HG02571 (cell line): ENCODE measurements around the gene ARL13B.
A peak's percentile ranks its signal among the peaks of the same experiment; 100 is the strongest.
"Not testable (repeated sequence)": the region's sequence is repeated elsewhere in the genome, so short reads cannot be mapped to it uniquely, and the experiment has no call there.

ENCODE experiments used
- ATAC-seq: cut with Tn5 transposase; IDR thresholded peaks from one replicate; pipeline ENCODE4 v1.9.1; 2021; ENCODE audit warnings: mild to moderate bottlenecking, moderate library complexity; ENCODE audit not compliant: unreplicated experiment

The ARL13B gene

DNA sequence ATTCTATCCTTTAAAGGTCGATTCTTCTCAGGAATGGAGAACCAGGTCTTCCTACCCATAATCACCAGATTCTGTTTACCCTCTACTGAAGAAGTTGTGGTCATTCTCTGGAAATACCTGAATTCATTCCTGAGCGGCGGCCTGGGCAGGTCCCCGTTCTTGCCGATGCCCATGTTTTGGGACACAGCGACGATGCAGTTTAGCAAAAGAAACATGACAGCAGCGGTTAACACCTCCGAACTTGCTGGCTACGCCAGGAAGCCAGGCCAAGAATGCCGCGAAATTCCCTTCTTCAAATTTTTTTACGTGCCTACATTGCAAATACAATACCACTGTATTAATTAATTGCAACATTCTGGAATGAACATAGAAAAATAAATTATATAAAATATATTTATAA is 81.3 kb downstream of the ARL13B start:
- no peak for ATAC-seq

DNA sequence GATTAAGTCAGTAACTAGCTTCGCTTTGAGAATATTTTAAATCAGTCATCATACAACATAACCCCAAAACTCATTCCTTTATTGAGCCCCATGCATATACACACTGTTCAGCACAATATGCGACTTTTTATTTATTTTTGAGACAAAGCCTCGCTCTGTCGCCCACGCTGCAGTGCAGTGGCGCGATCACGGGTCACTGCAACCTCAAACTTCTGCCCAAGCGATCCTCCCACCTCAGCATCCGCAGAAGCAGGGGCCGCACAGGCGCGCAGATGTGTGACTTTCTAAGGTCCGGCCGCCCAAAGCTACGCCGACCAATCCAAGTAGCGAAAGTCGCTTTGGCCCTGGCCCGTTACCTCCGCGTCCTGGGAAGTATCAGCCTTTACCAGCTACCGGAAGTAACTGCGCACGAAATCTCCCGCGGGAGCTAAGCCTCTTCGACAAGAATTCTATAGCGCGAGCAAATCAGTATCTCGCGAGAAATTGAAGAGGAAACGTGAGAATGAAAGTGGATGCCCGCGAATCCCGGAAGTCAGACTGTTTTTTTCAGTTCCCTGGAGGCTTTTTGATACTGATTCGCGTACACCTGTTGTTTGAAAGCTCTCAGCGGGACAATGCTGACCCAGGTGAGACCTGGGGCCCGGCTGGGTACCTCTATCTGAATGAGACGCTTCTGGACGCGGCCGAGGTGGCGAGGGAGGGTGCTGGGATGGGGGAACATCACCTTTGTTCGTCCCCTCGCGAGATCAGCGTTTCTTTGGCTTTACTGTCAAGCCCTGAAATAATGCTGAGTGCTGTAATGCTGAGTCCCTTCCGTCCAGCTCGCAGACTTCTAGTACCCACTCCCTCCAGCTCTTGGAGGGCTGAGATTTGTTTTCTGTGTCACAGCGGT is 82.8 kb downstream of the ARL13B start, which contains the start of the genes DHFR2 and NSUN3:
TSS of gene DHFR2 (minus strand) at position 404 of the 892 bp plus-strand sequence. CDS start 1,405 bp downstream, outside the sequence.
TSS of gene NSUN3 (plus strand) at position 549 of the 892 bp plus-strand sequence. CDS start at position 615, 66 bp downstream.
- ATAC-seq, result peak; percentile 92

DNA sequence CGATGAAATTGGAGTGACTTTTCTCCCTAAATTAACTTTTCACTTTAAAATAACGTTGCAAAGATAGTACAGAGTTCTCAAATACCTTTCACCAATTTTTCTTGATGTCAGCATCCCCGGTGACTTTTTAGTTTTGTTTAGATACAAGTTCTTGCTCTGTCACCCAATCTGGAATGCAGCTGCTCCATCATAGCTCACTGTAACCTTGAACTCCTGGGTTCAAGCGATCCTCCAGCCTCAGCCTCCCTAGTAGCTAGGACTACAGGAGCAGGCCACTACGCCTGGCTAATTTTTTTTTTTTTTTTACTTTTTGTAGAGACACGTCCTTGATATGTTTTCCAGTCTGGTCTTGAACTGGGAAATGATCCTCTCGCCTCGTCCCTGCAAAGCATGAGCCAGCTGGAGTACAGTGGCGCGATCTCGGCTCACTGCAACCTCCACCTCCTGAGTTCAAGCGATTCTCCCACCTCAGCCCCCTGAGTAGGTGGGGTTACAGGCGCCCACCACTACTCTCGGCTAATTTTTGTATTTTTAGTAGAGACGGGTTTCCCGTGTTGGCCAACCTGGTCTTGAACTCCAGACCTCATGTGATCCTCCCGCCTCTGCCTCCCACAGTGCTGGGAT is 83.7 kb downstream of the ARL13B start:
- no peak for ATAC-seq

DNA sequence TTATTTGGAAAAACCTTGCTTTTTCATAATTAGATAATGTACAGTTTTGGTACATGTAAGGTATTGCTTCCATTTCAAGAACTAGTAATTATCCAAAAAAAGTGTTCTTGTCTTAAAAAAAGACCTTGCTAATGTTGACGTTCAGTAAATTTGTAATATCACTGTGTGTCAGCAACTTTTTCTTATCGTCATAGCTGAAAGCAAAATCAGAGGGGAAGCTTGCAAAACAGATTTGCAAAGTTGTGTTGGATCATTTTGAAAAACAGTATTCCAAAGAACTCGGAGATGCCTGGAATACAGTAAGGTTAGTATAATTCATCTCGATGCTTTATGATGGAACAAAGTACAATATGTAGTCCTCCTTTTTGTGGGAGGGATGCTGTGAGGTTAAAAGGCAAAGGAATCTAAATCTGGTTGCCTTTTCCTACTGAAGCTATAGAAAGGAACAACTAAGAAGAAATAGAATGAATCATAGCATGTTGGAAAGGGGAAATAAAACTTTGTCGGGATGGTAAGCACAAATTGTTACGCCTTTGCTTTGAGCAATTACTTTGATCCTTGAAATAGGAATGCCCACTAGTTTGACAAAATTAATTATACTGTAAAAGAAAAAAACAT is 84.4 kb downstream of the ARL13B start:
- ATAC-seq, result no peak

DNA sequence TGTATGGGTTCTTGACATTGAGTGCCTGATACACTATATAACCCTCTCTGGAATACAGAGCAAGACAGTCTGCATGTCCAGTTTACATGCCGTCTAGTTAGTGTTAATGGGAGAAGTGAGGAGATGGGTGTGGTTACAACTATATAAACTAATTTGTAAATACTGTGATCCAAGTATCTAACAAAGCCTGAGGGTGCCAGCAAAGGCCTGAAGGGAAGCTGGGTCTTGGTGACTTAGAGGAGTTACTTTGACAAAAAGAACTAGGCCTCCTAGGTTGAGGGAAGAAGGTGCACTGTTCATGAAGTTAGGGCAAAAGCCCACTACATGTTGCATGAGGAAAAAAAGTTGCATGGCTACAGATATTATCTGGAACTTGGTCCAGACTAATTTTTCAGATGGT is 85.2 kb downstream of the ARL13B start:
- no peak for ATAC-seq

DNA sequence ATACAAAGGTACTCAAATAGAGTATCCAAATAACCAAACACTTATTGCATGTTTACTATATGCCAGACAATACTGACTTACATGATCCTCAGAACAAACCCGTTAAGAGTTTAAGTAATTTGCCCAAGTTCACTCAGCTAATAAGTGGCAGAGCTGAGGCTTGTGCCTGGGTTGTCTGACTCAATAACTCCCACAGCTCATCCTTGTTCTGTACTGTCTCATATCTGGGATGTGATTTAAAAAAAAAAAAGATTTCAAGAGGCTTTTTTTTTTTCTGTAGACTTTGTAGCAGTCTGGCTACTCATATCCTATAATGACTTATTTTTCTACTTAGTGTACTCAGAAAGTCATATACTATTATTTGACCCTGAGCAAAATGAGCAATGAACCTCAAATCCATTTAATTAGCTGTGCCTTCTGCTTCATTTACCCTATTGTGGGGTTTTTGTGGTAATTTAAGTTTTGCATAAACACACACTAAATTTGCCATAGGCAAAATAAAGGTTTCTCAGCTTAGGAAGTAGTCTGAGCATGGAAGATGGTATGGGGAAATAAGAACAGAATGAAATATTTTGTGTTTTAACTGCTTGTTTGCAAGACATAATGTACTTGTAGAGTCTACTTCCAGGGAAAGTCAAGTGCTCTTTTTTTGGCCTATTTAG is 86.0 kb downstream of the ARL13B start:
- no peak for ATAC-seq

DNA sequence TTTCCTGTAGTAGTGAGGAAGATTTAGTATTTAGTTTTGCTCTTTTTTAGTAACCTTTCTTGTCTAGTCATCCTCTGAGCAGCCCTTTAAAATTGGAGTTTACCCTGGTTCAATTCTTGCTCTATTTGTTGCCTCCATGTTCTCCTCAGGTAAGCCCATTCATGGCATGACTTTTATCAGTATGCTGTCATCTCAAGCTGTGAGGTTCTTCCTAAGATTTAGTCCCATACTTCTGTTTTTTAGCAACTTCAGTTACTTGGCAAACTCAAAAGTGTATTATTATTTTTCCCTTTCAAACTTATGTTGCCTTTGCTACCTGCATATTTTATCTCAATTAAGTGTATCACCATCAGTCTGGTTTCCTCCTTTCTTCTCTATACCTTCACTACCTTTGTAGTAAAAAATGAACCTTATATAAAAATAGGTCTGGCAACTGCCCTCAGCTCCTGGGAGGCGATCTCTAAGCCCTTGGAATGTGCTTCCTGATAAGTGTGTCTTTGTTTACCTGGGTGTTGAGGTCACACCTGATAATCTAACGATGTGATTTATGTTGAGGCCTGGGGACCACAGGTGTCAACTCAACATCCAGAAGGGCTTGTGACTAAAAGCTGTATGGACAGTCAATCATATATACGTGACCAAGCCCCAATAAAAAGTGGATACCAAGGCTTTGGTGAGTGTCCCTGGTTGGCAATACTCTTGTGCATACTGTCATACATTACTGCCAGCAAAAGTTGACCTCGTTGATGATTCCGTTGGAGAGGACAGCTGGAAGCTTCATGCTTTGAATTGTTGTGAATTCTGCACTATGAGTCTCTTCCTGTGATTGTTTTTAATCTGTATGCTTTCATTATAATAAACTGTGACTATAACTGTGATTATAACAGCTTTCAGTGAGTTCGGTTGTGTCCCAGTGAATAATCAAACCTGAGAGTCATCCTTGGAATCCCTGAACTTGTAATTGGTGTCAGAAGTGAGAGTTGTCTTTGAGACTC is 86.8 kb downstream of the ARL13B start:
- ATAC-seq, result no peak

DNA sequence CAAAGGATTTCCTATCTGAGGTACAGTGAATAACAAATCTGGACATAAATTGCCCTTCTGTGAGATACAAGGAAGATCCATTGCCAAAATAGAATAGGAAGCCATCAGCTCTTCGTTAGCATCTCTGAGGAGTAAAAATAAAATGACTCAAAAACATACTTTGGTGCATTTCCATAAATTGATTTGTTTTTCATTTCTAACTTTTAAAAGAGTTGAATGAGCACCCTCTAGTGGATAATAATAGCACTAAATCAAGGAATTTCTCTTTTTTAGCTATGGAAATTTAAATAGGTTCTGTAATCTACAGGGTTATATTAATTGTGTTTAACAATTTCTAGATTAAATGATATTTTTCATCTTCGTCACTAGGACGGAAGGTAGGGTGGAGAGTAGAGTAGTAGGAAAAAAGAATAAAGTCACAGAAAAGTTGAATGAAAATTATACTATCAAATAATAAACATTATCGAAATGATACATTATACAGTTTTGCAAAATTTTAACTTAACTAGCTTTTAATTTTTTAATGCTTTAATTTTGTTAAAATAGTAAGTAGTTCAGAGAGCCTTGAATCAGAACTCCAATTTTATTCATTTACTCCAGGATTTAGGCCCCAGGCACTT is 89.3 kb downstream of the ARL13B start:
- ATAC-seq, result no peak

DNA sequence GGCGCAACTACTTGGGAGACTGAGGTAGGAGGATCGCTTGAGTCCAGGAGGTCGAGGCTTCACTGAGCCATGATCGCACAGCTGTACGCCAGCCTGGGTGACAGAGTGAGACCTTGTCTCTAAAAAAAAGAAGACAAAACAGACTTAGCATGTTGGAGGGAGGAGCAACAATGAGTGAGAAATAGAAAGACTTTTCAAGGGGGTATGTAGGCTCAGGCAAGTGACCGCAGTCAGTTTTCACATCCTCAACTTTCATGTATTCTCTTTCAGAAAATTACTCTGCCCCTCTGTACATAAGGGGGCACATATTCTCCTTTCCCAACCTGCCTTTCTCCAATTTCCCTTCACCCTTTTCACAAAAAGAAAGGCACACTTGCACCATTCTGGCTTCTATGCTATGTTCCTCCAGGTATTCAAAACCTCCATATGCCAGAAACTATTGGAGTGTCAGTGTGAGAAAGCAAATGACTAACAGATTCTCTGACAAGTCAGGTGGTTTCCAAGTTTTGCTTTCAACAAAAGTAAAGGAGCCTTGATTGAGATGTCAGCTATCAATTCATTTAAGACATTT is 90.5 kb downstream of the ARL13B start:
- peak; percentile 75 for ATAC-seq

DNA sequence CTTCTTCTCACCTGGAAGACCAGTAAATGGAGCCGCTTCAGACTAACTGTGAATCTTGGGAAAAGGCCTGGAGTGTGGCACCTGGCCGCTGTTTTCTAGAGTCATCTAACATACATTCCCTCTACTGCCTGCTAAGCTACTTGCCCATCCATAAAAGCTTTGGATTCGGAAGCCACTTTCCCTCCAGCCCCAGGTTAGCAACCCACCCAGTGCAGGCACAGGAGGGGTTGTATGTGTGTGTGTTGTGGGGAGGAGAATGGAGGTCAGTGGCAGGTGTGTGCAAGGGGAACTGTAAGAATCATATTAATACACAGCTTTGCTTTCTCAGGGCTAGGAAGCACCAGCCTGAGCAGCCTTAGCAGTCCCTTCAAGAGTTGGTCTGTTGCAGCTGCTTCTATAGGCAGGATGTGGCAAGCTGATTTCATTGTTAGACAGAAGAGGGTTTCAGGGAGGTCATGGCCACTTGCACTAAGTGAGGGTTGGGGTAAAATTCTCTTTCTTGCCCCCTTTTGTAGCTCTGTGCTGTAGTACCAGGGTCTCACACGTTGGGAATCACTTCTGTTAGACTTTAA is 91.8 kb downstream of the ARL13B start:
- peak; percentile 72 for ATAC-seq

DNA sequence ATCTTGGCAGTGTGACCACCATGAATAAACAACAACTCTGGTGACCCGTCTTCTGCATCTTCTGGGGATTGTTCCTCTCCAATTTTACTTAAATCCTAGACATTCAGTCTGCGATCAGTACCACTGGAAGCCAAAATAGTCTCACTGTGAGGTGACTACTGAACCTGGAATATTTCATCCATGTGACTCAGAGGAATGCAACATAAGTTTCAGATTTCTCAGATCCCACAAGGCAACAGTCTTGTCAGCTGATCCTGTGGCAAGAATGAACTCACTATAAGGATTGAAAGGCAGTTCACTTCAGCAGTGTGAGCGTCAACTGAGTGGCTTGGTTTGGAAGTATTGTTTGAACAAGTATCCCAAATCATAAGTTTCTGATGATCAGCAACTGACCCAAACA is 96.1 kb downstream of the ARL13B start:
- no peak for ATAC-seq

DNA sequence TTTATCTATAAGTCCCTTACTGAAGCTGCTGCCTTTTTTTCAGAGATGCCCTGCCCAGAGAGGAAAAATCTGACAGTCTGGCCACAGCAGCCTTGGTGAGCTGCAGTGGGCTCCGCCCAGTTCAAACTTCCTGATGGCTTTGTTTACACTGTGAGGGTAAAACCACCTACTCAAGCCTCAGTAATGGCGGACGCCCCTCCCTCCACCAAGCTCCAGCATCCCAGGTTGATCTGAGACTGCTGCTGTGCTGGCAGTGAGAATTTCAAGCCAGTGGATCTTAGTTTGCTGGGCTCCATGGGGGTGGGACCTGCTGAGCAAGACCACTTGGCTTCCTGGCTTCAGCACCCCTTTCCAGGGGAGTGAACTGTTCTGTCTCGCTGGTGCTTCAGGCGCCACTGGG is 100.6 kb downstream of the ARL13B start:
- ATAC-seq, result not testable (repeated sequence)

DNA sequence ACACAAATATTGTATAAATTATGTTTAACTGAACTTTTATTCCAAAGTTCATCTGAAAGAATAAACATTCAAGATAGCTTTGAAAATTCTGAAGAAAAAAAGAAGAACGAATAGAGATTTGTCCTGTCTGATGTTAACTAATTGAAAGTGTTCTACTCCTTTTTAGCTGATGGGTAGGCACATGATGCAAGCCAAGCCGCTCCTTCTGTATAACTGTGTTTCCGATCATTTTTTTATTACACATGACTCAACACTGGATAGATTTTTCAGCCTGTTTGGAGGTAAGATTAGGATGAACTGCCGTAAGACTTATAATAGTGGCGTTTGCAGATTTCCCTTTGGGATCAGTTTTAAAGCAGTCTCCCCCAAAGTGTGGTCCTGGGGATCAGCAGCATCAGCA is 101.9 kb downstream of the ARL13B start:
- ATAC-seq, result no peak

DNA sequence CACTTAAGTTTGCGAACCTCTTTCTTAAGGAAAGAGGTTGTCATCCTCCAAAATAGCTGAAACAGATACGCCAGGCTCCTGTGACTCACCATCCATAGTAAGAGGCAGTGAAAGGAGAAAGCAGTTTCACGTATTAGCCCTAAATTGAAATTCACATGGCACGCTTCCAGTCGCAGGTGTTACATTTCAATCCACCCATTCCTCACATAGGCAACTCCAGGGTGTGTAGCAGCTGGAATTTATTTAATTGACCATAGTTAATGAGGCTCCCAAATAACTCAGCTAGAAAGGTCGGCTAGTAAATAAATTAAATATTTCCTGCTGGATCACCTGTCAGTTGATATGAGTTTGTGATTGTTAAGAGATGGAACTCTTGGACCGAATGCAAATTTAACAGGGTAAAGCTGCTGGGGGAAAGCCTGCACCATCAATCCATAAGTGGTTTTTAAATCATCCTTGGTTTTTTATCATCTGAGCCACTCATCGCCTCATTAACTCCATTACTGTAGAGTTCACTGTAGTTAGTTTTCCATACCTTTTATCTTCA is 102.5 kb downstream of the ARL13B start:
- no peak for ATAC-seq

DNA sequence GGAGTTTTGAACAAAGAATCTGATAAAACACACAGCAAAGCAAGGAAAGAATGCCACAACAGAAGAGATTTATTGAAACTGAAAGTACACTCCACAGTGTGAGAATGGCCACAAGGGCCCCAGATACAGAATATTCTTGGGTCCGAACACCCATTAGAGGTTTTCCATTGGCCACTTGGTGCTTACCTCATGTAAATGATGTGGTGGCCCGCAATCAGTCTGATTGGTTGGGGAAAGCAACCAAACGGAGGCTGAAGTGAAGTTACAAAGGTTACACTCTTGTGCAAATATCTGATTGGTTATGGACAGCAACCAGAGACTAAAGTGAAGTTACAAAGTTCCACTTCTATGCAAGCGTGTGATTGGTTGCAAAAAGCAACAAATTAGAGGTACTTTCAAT is 103.3 kb downstream of the ARL13B start:
- no peak for ATAC-seq

DNA sequence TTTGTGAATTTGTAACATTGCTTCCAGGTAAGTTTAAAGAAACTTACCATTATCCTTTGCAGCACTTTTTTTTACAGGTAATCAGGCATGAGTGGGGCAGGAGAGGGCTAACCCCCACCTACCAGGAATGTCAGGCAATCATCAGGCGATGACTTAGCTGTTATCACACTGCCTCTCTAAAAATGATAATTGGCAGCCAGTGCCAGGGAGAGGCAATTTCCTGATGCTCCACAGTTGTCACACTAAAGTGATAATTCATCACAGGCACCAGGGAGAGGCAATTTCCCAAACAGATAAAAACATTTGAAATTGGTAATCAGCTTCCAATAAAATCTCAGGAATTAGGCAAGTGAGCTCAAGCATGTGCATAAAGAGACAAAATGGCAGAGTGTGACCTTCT is 109.2 kb downstream of the ARL13B start:
- ATAC-seq, result no peak

DNA sequence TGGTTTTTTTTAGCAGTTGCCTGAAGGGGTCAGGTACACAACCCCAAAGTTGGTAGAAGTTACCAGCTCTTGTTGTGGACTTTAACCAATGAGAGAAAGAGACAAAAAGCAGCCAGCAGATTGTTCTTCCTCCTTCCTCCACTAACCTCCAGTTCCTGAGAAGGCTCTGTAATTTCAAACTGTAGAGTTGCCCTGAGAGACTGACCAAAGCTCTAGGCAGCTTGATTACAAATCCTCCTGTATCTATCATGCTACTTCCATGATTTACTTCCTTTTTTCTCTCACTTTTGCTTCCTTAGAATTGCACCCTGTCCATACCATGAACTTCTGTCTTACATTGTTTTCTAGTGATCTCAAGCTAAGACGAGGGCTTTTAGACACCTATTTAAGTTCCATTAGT is 112.1 kb downstream of the ARL13B start:
- ATAC-seq, result no peak

DNA sequence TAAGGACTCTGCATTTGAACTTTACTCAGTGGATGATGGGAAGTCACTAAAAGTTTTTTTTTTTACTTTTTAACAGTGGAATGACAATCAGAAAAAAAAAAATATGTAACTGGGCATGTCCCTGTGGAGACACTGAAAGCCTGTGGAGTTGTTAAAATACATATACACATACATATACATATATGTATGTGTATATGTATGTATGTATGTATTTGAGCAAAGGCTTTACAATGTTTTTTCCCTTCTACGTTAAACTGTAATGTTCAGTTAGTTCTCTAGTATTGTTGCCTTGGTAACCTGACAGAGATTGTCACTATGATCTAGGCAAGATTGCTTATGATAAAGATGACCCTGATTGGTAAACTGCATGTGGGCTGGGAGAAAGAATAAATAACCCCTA is 113.2 kb downstream of the ARL13B start:
- no peak for ATAC-seq

DNA sequence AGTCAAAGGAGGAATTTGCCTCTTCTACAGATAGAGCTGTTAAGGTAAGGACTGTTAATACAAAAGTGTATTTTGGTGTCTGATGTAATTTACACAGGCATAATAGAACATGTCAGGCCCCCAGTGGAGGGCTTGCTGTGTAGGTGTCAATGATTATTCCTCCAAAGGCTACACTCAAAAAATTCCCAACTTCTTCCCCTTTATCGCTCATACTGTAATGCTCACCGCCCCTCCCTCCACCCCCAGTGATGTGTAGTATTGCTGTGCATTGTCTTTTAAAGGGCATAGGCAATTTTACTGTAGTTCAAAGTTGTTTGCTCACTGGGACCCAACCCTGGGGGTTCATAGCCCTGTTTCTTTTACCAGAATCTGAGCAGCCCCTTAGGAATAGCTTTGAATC is 115.2 kb downstream of the ARL13B start:
- ATAC-seq, result no peak
